NCI-H187 (cell line): ENCODE measurements around the gene SNRNP70.
A peak's percentile ranks its signal among the peaks of the same experiment; 100 is the strongest.

Experiments used
- DNase-seq, 2 experiments: peaks; one replicate each; lab custom pipeline; 2025; lab: John Stamatoyannopoulos, UW

The SNRNP70 gene

GRCh38 chr19:49102303-49102702, 17.1 kb downstream of the SNRNP70 start:
- no peak for DNase-seq

- DNase-seq, result no peak
Observed at GRCh38 chr19:49103331-49104085, 18.3 kb downstream of the SNRNP70 start.

- DNase-seq, result no peak
Observed at GRCh38 chr19:49104229-49104864, 19.1 kb downstream of the SNRNP70 start.

- peak; percentile 34 to 42 for DNase-seq
Observed at GRCh38 chr19:49106648-49107135, 21.4 kb downstream of the SNRNP70 start.

- no peak for DNase-seq
Observed at GRCh38 chr19:49107625-49108459, 22.6 kb downstream of the SNRNP70 start.

GRCh38 chr19:49109051-49109450, 23.8 kb downstream of the SNRNP70 start:
- no peak for DNase-seq

GRCh38 chr19:49109569-49110233, 24.4 kb downstream of the SNRNP70 start:
- no peak for DNase-seq

GRCh38 chr19:49110567-49110966, 25.3 kb downstream of the SNRNP70 start:
- DNase-seq, result no peak

GRCh38 chr19:49111218-49111998, 26.2 kb downstream of the SNRNP70 start:
- DNase-seq, result no peak

- DNase-seq, result peak; percentile 57 to 72
Observed at GRCh38 chr19:49113762-49114629, 28.7 kb downstream of the SNRNP70 start, which contains the start of gene LIN7B. LIN7B (plus strand) TSS chr19:49114370; CDS start chr19:49114405, 35 bp downstream.

GRCh38 chr19:49114630-49115363, 29.5 kb downstream of the SNRNP70 start:
- DNase-seq, result no peak

- DNase-seq, result no peak
Observed at GRCh38 chr19:49116544-49116943, 31.3 kb downstream of the SNRNP70 start.

- no peak for DNase-seq
Observed at GRCh38 chr19:49117677-49118564, 32.7 kb downstream of the SNRNP70 start.

GRCh38 chr19:49118565-49119410, 33.5 kb downstream of the SNRNP70 start, which contains the start of gene C19orf73:
C19orf73 (minus strand) TSS chr19:49119143; CDS start chr19:49119022, 121 bp downstream.
- DNase-seq, result peak; percentile 91 to 97

- DNase-seq, result no peak
Observed at GRCh38 chr19:49119411-49120324, 34.4 kb downstream of the SNRNP70 start, which contains the start of gene PPFIA3. PPFIA3 (plus strand) TSS chr19:49119544; CDS start chr19:49127874, 8,330 bp downstream.

GRCh38 chr19:49120325-49120683, 35.1 kb downstream of the SNRNP70 start:
- no peak for DNase-seq
